KMS-11 (cell line): ENCODE measurements around the gene RAD51B.

Experiments
- H2AFZ ChIP-seq: fragments of 200-600 bp; sonication (generic); 2 replicates; pipeline ENCODE4 v1.6.1; 2016; ENCODE audit warnings: antibody characterized with exemption, mixed run types, low read depth
- H3K27ac ChIP-seq: fragments of 200-600 bp; sonication (generic); 2 replicates; pipeline ENCODE4 v1.6.1; 2016; ENCODE audit warnings: mild to moderate bottlenecking, mixed run types
- H3K27me3 ChIP-seq: fragments of 200-600 bp; sonication (generic); 2 replicates; pipeline ENCODE4 v1.6.1; 2017; ENCODE audit warnings: mild to moderate bottlenecking, low read depth, mixed run types, moderate library complexity; ENCODE audit not compliant: insufficient read depth
- H3K36me3 ChIP-seq: fragments of 200-600 bp; sonication (generic); 2 replicates; pipeline ENCODE4 v1.6.1; 2017; ENCODE audit warnings: mild to moderate bottlenecking, mixed run types; ENCODE audit not compliant: insufficient read depth
- H3K4me1 ChIP-seq: fragments of 200-600 bp; sonication (generic); 2 replicates; pipeline ENCODE4 v1.6.1; 2016; ENCODE audit warnings: mild to moderate bottlenecking, low read depth, mixed run types; ENCODE audit not compliant: poor library complexity, severe bottlenecking
- H3K4me2 ChIP-seq: fragments of 200-600 bp; sonication (generic); 2 replicates; pipeline ENCODE4 v1.7.0; 2016; ENCODE audit warnings: mild to moderate bottlenecking, mixed run types
- H3K4me3 ChIP-seq: fragments of 200-600 bp; sonication (generic); IDR thresholded peaks from 2 replicates; pipeline ENCODE4 v1.6.1; 2017; ENCODE audit warnings: low read depth, low read length, mixed read lengths; ENCODE audit not compliant: insufficient read depth
- H3K79me2 ChIP-seq: fragments of 200-600 bp; sonication (generic); 2 replicates; pipeline ENCODE4 v1.6.1; 2016; ENCODE audit warnings: low read depth, mixed run types; ENCODE audit not compliant: insufficient read depth
- H3K9ac ChIP-seq: fragments of 200-600 bp; sonication (generic); 2 replicates; pipeline ENCODE4 v1.6.1; 2016; ENCODE audit warnings: mild to moderate bottlenecking, mixed run types
- H4K20me1 ChIP-seq: fragments of 200-600 bp; sonication (generic); 2 replicates; pipeline ENCODE4 v1.6.1; 2016; ENCODE audit warnings: mild to moderate bottlenecking, mixed run types; ENCODE audit not compliant: insufficient read depth
- TF ChIP-seq, protein P1 (sequence below): fragments of 200-600 bp; sonication (generic); conservative IDR thresholded peaks from 2 replicates; pipeline ENCODE4 v1.6.1; 2017; ENCODE audit warnings: low read depth, mild to moderate bottlenecking, antibody characterized with exemption, low read length, moderate library complexity, mixed read lengths

RAD51B gene

GRCh38 chr14:68551045-68551683, 731.6 kb downstream of the RAD51B start:
- TF ChIP-seq, protein P1, sequence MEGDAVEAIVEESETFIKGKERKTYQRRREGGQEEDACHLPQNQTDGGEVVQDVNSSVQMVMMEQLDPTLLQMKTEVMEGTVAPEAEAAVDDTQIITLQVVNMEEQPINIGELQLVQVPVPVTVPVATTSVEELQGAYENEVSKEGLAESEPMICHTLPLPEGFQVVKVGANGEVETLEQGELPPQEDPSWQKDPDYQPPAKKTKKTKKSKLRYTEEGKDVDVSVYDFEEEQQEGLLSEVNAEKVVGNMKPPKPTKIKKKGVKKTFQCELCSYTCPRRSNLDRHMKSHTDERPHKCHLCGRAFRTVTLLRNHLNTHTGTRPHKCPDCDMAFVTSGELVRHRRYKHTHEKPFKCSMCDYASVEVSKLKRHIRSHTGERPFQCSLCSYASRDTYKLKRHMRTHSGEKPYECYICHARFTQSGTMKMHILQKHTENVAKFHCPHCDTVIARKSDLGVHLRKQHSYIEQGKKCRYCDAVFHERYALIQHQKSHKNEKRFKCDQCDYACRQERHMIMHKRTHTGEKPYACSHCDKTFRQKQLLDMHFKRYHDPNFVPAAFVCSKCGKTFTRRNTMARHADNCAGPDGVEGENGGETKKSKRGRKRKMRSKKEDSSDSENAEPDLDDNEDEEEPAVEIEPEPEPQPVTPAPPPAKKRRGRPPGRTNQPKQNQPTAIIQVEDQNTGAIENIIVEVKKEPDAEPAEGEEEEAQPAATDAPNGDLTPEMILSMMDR: no peak
- Histone ChIP-seq H3K4me1 (peaks cover 17% of the 10 kb centered on the region), H4K20me1 (no peaks in the 10 kb centered on the region), H3K4me3 (no peak overlapping the region), H3K4me2 (no peak overlapping the region), H3K27me3 (no peaks in the 10 kb centered on the region), H3K27ac (no peak overlapping the region), H3K79me2 (no peaks in the 10 kb centered on the region), H3K36me3 (no peaks in the 10 kb centered on the region), H2AFZ (no peak overlapping the region), H3K9ac (no peak overlapping the region)

DNA sequence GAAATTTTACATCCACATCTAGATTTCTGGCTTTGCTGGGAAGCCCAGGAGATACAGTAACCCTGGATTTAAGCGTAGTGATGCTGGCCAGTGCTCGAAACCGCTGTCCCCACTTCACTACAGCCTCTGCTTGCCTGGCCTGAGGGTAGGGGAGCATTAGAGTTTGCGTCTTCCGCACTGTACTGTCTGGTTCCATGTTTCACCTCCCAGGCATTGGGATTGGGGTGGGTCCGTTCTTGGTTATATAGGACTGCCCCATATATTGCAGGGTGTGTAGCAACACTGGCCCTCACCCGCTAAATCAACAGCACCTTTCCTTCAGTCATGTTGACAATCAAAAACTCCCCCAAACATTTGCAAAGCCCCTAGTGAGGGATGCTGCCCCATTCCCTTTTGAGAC, 732.5 kb downstream of the RAD51B start:
- Histone ChIP-seq H2AFZ (no peak overlapping the region), H3K27ac (no peak overlapping the region), H3K4me1 (peaks cover 17% of the 10 kb centered on the region), H4K20me1 (no peaks in the 10 kb centered on the region), H3K27me3 (no peaks in the 10 kb centered on the region), H3K9ac (no peak overlapping the region), H3K79me2 (no peaks in the 10 kb centered on the region), H3K36me3 (no peaks in the 10 kb centered on the region), H3K4me2 (no peak overlapping the region), H3K4me3 (no peak overlapping the region)
- TF ChIP-seq, protein P1: no peak

DNA sequence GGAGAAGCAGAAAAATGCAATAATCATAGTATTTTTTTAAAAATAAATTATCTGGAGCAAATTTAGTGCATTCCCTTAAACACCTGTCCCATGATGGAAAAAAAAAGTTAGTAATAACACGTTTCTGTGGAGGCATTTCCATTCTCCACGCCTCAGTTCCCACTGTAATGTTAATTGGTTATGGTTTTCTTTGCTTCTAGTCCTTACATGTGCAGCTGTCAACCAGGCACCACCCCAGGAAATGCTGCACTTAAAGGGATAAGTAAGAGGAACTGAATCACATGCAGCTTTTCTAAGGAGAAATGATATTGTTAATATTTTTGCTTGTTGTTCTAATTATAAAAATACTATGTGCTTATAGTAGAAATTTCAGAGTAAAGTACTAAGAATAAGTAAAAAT, 733.0 kb downstream of the RAD51B start:
- Histone ChIP-seq H3K27ac (no peak overlapping the region), H2AFZ (no peak overlapping the region), H3K27me3 (no peaks in the 10 kb centered on the region), H3K4me3 (no peak overlapping the region), H3K4me1 (peaks cover 17% of the 10 kb centered on the region), H3K9ac (no peak overlapping the region), H3K36me3 (no peaks in the 10 kb centered on the region), H3K4me2 (no peak overlapping the region), H3K79me2 (no peaks in the 10 kb centered on the region), H4K20me1 (no peaks in the 10 kb centered on the region)
- TF ChIP-seq, protein P1: no peak

DNA sequence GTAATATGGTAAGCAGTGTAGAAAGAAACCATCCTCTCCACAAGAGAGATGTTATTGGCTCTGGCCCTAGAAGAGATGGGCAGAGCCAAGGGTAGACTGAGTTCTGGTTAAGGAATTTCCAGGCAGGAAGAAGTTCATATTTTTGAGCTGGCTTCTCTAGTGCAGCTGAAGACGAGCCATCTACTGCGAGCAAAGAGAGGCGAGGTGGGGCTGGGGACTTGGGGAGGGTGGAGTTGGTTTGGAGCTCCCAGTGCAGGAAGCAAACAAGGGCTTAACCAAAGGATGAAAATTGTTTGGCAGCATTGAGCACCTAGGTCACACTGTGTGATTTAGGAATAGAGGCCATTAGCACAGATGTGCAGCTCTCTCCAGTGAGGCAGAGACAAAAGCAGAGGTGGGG, 733.7 kb downstream of the RAD51B start:
- TF ChIP-seq, protein P1: no peak
- no peak overlapping the region for H3K9ac ChIP-seq
- H3K27ac ChIP-seq: no peak overlapping the region
- no peak overlapping the region for H2AFZ ChIP-seq
- peaks cover 17% of the 10 kb centered on the region for H3K4me1 ChIP-seq
- H3K4me3 ChIP-seq: no peak overlapping the region
- H4K20me1 ChIP-seq: no peaks in the 10 kb centered on the region
- H3K79me2 ChIP-seq: no peaks in the 10 kb centered on the region
- no peak overlapping the region for H3K4me2 ChIP-seq
- H3K36me3 ChIP-seq: no peaks in the 10 kb centered on the region
- H3K27me3 ChIP-seq: no peaks in the 10 kb centered on the region
